GM18867 (cell line): ENCODE measurements around the gene RIPPLY3.

Experiments used
- ATAC-seq: cut with Tn5 transposase; IDR thresholded peaks from one replicate; pipeline ENCODE4 v1.9.1; 2021; ENCODE audit warnings: mild to moderate bottlenecking, moderate library complexity; ENCODE audit not compliant: unreplicated experiment

RIPPLY3 gene

GRCh38 chr21:37055271-37055855 is 48.9 kb downstream of the RIPPLY3 start:
- no peak for ATAC-seq

- no peak for ATAC-seq
Observed at GRCh38 chr21:37057614-37058013, 51.1 kb downstream of the RIPPLY3 start.

GRCh38 chr21:37058261-37058660 is 51.8 kb downstream of the RIPPLY3 start:
- ATAC-seq = no peak

- no peak for ATAC-seq
Observed at GRCh38 chr21:37059181-37059580, 52.7 kb downstream of the RIPPLY3 start.

DNA sequence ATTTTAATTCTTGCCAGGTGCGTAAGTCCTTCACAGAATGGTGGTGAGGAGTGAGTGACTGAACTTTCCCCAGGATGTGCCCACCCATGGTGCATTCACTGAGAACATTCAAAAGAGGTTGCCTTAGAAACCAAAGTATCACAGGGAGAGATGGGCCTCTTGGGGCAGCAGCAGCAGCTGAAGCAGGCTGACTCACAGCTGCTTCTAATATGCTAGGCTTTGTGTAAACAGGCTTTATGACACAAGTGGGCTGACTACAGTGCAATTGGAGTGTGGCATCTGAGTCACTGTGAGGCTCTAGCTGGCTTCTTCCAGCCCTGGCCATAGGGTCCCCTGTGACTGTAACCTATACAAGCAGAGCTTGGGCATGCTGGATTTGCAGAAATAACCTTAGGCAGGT is 53.8 kb downstream of the RIPPLY3 start:
- ATAC-seq = no peak

- no peak for ATAC-seq
Observed at GRCh38 chr21:37061926-37062592, 55.6 kb downstream of the RIPPLY3 start.

- ATAC-seq = no peak
Observed at GRCh38 chr21:37062593-37062935, 56.1 kb downstream of the RIPPLY3 start.

DNA sequence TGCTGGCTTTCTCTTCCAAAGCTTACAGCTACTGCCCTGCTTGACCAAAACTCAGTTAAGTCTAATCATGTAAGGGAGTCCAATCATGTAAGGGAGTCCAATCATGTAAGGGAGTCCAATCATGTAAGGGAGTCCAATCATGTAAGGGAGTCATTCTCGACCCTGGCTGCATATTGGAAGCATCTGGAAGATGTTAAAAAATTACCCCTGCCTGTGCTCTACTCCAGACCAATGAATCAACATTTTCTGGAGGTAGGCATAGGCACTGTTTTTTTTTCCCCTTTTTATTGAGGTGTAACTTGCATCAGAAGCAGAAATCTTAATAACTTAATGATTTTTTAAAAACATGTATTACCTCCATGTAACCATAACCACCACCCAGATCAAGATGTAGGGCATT is 56.9 kb downstream of the RIPPLY3 start:
- no peak for ATAC-seq

GRCh38 chr21:37064841-37065240 is 58.3 kb downstream of the RIPPLY3 start:
- no peak for ATAC-seq

DNA sequence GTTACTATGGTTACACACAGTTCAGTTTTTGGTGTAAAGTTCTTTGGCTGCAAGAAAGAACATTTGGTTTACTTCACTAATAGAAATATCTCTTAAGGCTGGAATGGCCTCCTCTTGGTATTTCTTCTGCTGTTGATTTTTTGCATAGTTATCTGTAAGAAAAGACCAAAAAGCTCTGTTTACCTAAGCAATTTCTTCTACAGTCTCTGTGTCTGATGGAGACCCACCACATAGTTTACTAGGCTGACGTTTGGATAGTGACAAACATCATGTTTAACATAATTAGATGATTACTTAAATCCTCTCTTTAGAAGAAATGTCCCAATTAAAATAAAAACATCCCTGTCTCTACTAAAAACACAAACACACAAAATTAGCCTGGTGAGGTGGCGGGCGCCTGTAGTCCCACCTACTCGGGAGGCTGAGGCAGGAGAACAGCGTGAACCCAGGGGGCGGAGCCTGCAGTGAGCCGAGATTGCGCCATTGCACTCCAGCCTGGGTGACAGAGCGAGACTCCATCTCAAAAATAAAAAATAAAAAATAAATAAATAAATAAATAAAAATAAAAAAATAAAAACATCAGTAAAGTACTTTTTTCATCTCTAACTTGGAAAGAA is 59.2 kb downstream of the RIPPLY3 start:
- no peak for ATAC-seq
